ENCODE results near the gene PARVB. TPM values are rescaled to one million over a fixed set of nuclear protein-coding genes. Genes with fewer than 3 reads are reported as not detected.
A peak's percentile ranks its signal among the peaks of the same experiment; 100 is the strongest.

The PARVB gene
- total RNA-seq, 4 donors from 2014 or later, result 59.5 to 82.0 (median 61.2) TPM

DNA sequence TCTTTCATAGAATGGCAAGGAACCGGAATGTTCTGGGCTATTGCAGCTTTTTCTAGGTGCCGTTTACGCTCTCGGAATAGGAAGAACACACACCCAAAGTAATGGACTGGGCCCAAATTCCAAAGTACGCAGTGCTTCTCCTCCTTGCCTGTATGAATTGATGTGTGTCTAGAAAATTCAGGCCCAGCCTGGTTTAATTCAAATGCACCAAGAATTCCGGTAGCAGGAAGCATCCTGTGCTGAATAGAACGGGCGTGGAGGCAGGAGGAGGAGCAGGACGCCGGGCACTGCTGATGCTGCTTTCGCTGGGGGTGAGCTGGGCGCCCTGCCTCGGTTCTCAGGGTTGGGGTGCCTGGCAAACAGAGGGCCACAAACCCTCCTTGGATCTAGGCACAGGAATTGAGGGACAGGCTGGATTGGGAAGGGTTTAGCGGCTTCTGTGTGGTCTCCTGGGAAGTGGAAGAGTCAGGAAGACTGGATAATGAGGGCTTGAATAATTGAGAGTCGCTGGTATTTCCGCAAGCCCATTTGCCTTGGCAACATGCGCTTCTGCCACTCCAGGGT is 2.0 kb downstream of the PARVB start:
- ATAC-seq (ENCODE audit: low FRiP score) (no peak), DNase-seq (ENCODE audit: low spot score) (no peak)
- TF ChIP-seq, protein P1, sequence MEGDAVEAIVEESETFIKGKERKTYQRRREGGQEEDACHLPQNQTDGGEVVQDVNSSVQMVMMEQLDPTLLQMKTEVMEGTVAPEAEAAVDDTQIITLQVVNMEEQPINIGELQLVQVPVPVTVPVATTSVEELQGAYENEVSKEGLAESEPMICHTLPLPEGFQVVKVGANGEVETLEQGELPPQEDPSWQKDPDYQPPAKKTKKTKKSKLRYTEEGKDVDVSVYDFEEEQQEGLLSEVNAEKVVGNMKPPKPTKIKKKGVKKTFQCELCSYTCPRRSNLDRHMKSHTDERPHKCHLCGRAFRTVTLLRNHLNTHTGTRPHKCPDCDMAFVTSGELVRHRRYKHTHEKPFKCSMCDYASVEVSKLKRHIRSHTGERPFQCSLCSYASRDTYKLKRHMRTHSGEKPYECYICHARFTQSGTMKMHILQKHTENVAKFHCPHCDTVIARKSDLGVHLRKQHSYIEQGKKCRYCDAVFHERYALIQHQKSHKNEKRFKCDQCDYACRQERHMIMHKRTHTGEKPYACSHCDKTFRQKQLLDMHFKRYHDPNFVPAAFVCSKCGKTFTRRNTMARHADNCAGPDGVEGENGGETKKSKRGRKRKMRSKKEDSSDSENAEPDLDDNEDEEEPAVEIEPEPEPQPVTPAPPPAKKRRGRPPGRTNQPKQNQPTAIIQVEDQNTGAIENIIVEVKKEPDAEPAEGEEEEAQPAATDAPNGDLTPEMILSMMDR (IDR thresholded peaks at IDR 0.05), result no peak

DNA sequence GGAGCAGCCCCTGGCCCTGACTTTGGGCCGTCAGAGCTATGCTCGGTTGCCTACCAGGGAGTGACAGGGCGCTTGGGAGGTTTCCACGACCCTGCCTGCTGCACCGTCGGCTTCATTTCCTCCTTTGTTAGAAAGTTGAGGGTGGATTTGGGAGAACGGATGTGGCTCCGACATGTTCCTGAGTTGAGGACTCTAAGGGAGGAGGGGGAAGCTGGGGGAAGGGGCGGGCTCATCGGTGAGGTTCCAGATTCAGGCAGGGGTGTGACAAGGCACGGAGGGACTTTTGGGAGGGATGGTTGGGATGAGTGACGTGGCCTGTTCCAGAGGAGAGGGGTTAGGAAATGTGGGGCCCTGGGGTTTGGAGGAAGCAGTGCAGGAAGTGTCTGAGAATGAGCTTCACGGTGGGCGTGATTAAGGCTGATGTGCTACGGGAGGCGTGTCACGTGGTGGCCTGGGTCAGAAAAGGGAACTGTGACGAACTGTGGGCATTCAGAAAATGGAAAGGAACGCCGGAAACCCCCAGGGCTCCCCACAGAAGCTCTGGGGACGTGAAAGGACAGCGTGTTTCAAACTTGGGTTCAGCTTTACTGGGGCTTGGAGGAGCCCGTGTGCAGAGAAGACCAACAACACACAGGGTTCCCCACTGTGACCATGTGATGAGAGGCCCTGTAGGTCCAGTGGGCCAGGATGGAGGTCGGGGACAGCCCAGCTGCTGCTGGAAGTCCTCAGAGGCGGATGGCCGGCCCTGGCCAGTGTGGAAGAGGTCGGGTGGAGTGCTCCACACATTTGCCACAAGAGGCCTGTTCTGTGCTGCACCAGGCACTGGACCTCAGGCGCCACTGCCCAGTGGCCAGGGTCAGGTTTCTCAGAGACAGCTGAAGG is 2.8 kb downstream of the PARVB start:
- no peak for ATAC-seq (ENCODE audit: low FRiP score)
- DNase-seq (ENCODE audit: low spot score), result peak; percentile 41
- TF ChIP-seq, protein P1 (IDR thresholded peaks at IDR 0.05), result no peak

DNA sequence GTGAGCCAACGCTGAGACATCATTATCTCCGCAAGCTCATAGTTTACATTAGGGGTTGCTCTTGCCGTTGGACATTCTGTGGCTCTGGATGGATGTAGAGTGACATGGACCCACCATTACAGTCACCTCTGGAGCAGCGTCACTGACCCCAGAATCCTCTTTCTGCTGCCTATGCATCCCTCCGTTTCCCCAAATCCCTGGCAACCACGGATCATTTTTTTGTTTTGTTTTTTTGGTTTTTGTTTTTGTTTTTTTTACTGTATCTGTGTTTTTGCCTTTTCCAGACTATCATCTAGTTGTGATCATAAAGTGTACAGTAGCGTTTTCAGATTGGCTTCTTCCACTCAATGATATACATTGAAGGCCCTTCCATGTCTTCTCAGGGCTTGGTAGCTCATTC is 4.0 kb downstream of the PARVB start:
- no peak for DNase-seq (ENCODE audit: low spot score)
- no peak for ATAC-seq (ENCODE audit: low FRiP score)
- TF ChIP-seq, protein P1 (IDR thresholded peaks at IDR 0.05), result no peak

DNA sequence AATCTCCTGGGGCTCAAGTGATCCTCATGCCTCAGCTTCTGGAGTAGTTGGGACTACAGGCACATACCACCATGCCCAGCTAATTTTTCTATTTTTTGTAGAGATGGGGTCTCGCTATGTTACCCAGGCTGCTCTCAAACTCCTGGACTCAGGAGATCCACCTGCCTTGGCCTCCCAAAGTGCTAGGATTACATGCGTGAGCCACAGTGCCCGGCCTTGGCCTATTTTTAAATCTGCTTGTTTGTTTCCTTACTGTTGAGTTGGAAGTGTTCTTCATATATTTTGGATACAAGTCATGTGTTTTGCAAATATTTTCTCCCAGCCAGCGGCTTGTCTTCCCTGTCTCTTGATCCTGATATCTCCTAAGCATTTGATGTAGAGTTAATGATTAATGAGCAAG is 5.0 kb downstream of the PARVB start:
- TF ChIP-seq, protein P1 (IDR thresholded peaks at IDR 0.05), result no peak
- DNase-seq (ENCODE audit: low spot score), result no peak
- ATAC-seq (ENCODE audit: low FRiP score), result no peak

DNA sequence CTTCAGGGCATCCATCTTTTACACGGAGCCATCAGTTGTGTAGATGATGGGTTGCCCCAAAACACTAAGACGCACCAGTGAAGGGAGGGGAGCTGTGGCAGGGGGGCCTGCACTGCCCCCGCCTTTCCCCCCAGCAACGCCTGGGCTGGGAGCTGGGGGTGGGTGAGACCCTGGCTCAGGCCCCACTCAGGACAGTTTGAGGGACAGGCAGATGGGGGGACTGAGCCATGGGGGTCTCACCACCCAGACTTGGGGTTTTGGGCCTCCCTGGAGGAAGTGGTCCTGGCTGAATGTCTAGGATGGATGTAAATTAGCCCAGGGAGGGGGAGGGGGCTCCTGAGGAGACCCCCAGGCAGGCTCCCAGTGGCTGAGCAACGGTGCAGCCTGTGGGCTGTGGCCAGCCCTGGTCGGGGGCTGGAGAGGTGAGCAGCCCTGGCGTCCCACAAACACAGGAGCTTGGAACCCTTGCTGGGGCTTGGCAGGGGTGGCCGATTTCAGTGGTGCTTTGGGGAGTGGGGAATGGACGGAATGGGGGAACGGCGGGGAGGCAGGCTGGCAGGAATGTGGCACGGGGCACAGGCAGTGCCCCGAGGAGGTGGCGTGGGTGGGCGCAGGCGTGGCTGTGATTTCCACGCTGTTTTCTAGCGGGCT is 6.1 kb downstream of the PARVB start:
- DNase-seq (ENCODE audit: low spot score), result no peak
- TF ChIP-seq, protein P1 (IDR thresholded peaks at IDR 0.05), result no peak
- no peak for ATAC-seq (ENCODE audit: low FRiP score)

DNA sequence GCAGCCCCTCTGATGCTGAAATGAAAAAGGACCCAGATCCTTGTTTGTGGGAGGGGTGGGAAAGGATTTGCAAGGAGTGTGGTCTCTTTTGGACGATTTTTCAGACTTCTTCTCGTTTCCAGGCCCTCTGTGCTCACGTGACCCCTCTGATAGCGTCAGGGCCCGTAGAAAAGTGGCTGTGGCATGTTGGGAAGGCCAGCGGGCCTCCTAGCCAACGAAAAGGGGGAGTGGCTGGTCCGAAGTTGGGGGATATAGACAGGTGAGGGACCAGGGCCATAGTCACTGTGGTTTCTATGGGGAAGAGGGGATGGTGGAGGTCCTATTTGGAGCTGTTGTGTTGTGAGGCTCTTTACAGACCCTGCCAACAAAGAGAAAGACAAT is 6.6 kb downstream of the PARVB start:
- TF ChIP-seq, protein P1 (IDR thresholded peaks at IDR 0.05), result no peak
- DNase-seq (ENCODE audit: low spot score), result no peak
- no peak for ATAC-seq (ENCODE audit: low FRiP score)

All from omental fat pad (tissue), 4 donors.